GM12801 (cell line): ENCODE results near the gene TMEM30B.

Experiments
- TF ChIP-seq, protein P1 (sequence below): IDR thresholded peaks from one replicate; pipeline ENCODE4 v1.5.1; 2011; ENCODE audit warnings: control low read depth; ENCODE audit not compliant: insufficient read length; ENCODE audit errors: extremely low read depth

Gene TMEM30B, protein sequence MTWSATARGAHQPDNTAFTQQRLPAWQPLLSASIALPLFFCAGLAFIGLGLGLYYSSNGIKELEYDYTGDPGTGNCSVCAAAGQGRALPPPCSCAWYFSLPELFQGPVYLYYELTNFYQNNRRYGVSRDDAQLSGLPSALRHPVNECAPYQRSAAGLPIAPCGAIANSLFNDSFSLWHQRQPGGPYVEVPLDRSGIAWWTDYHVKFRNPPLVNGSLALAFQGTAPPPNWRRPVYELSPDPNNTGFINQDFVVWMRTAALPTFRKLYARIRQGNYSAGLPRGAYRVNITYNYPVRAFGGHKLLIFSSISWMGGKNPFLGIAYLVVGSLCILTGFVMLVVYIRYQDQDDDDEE

DNA sequence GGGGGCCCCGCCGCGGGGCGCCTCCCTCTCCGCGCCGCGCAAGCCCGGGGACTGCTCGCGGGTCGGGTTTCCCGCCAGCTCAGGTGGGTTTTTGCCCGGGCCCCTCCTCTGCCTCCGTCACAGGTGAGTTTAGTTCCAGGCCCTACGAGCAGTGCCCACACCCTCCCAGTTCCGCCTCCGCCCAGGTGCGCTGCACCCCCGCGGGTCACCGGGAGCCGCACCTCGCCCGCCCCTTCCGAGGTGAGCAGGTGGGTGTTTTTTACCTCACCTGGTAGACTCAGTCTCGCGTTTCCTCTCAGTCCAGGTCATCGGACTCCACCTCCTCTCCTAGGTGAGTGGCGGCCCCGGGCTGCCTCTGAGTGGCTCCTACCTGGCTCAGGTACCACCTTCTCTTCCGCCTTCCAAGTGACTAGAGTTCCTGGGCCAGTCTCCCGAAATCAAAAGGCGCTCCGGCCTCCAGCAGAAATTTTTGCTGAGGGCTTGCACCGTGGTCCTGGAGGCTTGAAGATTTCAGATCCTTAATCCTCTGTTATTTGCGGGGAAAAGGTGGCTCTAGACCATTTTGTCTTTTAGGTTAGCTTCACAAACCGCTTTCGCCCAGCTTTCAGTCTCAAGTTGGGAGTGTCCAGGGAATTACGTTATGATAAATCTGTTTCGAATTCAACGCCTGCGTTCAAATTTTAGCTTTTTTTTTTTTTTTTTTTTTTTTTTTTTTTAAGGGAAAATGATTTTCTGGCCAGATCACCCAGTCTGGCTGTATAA, at the start of gene TMEM30B:
TMEM30B (minus strand) TSS at position 153 of the 762 bp plus-strand sequence. CDS start 191 bp downstream, outside the sequence.
- TF ChIP-seq, protein P1, sequence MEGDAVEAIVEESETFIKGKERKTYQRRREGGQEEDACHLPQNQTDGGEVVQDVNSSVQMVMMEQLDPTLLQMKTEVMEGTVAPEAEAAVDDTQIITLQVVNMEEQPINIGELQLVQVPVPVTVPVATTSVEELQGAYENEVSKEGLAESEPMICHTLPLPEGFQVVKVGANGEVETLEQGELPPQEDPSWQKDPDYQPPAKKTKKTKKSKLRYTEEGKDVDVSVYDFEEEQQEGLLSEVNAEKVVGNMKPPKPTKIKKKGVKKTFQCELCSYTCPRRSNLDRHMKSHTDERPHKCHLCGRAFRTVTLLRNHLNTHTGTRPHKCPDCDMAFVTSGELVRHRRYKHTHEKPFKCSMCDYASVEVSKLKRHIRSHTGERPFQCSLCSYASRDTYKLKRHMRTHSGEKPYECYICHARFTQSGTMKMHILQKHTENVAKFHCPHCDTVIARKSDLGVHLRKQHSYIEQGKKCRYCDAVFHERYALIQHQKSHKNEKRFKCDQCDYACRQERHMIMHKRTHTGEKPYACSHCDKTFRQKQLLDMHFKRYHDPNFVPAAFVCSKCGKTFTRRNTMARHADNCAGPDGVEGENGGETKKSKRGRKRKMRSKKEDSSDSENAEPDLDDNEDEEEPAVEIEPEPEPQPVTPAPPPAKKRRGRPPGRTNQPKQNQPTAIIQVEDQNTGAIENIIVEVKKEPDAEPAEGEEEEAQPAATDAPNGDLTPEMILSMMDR: no peak

DNA sequence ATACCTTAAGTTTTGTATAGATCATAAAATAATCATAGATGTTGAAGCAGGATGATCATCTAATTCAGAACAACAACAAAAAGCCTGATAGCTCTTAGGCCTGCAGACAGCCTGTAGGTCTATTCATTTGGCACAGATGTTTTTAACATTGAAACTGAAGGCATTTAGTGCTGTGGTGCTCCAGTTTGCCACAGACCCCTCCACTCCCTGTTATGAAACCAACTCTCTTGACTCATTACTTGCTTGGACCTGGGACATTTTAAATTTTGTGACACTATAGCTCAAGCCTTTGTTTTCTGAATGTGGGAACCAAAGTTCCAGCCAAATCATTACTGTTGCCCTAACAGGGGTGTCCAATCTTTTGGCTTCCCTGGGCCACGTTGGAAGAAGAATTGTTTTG, 49.4 kb upstream of the TMEM30B start:
- TF ChIP-seq, protein P1: no peak

DNA sequence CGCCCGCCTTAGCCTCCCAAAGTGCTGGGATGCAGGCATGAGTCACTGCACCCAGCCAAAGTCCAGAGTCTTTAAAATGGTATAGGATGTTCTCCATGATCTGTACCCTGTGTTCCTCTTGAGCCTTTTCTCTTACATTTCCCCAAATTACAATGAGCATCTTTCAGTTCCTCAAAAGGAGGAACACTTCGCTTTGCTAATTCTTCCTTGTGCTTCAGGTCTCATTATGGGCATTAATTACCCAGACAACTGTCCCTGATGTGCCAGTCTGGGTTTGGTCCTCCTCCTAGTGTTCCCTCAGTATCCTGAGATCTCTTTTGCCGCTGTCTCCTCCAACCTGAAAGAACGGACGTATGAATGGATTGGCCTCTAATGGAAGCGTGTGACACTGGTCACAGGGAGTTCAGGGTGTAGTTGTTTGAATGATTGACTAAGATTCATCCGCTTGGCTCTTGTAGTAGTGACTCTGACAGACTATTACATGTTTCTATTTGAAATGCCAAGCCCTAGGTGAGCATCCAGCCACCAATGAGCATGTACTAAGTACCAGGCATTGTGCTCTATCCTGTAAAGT, 48.4 kb upstream of the TMEM30B start:
- TF ChIP-seq, protein P1: no peak

DNA sequence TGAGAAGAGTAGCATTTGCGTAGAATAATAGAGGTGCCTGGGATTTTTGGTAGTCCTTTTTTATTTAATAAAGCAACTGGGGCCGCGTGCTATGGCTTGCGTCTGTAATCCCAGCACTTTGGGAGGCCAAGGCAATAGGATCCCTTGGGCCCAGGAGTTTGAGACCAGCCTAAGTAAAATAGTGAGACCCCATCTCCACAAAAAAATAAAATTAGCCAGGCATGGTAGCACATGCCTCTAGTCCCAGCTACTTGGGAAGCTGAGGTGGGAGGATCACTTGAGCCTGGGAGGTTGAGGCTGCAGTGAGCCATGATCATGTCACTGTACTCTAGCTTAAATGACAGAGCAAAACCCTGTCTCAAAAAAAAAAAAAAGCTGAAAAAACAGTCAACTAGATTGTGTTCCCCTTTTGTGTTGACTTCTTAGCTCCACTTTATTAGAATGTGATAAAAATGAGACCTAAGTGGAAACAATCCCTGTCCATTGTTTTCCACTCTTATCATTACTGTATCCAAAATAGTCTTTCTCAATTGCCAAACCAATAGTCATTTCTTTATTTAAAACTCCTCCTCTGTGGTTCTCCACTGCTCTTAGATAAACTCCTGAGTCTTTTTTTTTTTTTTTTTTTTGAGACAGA, 47.6 kb upstream of the TMEM30B start:
- TF ChIP-seq, protein P1: no peak

DNA sequence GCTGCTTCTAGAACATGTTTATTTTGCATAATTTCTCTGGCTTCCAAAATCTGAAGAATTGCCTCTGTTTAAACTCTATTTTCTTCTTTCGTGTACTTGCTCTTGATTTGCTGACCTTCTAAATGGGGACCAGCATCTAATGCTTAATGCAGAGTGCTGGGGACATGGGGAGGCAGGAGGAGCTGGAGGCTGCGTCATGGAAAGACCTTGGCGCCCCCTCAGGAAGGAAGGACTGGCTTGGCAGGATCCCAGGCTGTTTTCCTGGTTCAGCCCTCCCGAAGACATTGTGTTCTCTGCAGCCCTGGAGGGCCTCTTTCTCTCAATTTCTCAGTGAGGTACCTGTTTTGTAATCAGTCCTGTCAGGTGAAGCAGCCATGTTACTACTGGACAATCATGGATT, 45.7 kb upstream of the TMEM30B start:
- TF ChIP-seq, protein P1: no peak

DNA sequence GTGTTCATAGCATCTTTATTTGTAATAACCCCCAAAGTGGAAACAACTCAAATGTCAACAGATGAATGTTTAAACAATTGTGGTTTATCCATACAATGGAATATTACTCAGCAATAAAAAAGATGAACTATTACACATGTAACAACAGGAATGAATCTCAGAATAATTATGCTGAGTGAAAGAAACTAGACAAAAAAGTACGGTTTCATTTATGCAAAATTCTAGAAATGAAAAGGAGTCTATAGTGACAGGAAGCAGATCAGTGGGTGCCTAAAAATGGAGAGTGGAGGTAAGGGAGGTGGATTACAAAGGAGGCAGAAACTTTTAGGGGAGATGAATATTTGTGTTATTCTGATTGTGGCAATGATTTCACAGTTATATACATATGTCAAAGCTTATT, 45.0 kb upstream of the TMEM30B start:
- TF ChIP-seq, protein P1: no peak

DNA sequence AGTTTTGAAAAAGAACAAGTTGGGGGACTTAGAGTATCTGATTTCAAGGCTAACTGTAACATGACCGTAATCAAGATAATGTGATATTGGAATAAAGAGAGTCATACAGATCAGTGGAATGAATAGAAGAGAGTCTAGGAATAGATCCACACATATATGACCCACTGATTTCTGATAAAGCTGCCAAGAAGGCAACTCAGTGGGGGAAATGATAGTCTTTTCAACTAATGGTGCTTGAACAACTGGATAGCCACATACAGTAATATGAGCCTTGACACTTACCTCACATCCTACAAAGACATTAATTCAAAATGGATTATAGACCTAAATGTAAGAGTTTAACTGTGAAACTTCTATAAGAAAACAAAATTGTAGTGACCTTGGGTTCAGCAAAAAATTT, 44.0 kb upstream of the TMEM30B start:
- TF ChIP-seq, protein P1: no peak
